ENCODE data around the gene PPA2.

The PPA2 gene

GRCh38 chr4:105350859-105351490 is 122.9 kb downstream of the PPA2 start:
- TF ChIP-seq USF1 (IDR thresholded peaks at IDR 0.05) (no peak), NFIC (IDR thresholded peaks at IDR 0.05) (no peak), FOXM1 (IDR thresholded peaks at IDR 0.05; ENCODE audit: borderline replicate concordance, low read depth) (no peak), REST (IDR thresholded peaks at IDR 0.05; ENCODE audit: low read depth) (no peak), CEBPB (IDR thresholded peaks at IDR 0.05) (no peak), EP300 (IDR thresholded peaks at IDR 0.05; ENCODE audit: borderline replicate concordance) (no peak), TEAD4 (IDR thresholded peaks at IDR 0.05) (no peak), RAD21 (IDR thresholded peaks at IDR 0.05; ENCODE audit: low read depth) (no peak), ZBTB7A (IDR thresholded peaks at IDR 0.05; ENCODE audit: low read depth) (no peak), YY1 (IDR thresholded peaks at IDR 0.05; ENCODE audit: low read depth) (no peak), CREB1 (IDR thresholded peaks at IDR 0.05; ENCODE audit: low read depth) (no peak), TAF1 (IDR thresholded peaks at IDR 0.05; ENCODE audit: low read depth) (no peak), EGR1 (IDR thresholded peaks at IDR 0.05) (no peak), TCF12 (IDR thresholded peaks at IDR 0.05; ENCODE audit: low read depth) (no peak)
- TF ChIP-seq, protein P1, sequence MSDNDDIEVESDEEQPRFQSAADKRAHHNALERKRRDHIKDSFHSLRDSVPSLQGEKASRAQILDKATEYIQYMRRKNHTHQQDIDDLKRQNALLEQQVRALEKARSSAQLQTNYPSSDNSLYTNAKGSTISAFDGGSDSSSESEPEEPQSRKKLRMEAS (IDR thresholded peaks at IDR 0.05): no peak

- no peak for TF ChIP-seq CREB1 (IDR thresholded peaks at IDR 0.05; ENCODE audit: low read depth)
Observed at GRCh38 chr4:105348719-105349118, 125.1 kb downstream of the PPA2 start.

GRCh38 chr4:105346869-105347268 is 127.0 kb downstream of the PPA2 start:
- no peak for TF ChIP-seq ZBTB7A (IDR thresholded peaks at IDR 0.05; ENCODE audit: low read depth)
- TF ChIP-seq TCF12 (IDR thresholded peaks at IDR 0.05; ENCODE audit: low read depth): no peak
- TF ChIP-seq REST (IDR thresholded peaks at IDR 0.05; ENCODE audit: low read depth): no peak
- no peak for TF ChIP-seq RAD21 (IDR thresholded peaks at IDR 0.05; ENCODE audit: low read depth)
- no peak for TF ChIP-seq YY1 (IDR thresholded peaks at IDR 0.05; ENCODE audit: low read depth)
- TF ChIP-seq FOXM1 (IDR thresholded peaks at IDR 0.05; ENCODE audit: borderline replicate concordance, low read depth): no peak
- TF ChIP-seq EGR1 (IDR thresholded peaks at IDR 0.05): no peak
- TF ChIP-seq, protein P1 (IDR thresholded peaks at IDR 0.05): no peak
- no peak for TF ChIP-seq NFIC (IDR thresholded peaks at IDR 0.05)
- no peak for TF ChIP-seq USF1 (IDR thresholded peaks at IDR 0.05)
- TF ChIP-seq CREB1 (IDR thresholded peaks at IDR 0.05; ENCODE audit: low read depth): no peak
- no peak for TF ChIP-seq TAF1 (IDR thresholded peaks at IDR 0.05; ENCODE audit: low read depth)
- TF ChIP-seq TEAD4 (IDR thresholded peaks at IDR 0.05): no peak
- no peak for TF ChIP-seq EP300 (IDR thresholded peaks at IDR 0.05; ENCODE audit: borderline replicate concordance)
- no peak for TF ChIP-seq CEBPB (IDR thresholded peaks at IDR 0.05)

DNA sequence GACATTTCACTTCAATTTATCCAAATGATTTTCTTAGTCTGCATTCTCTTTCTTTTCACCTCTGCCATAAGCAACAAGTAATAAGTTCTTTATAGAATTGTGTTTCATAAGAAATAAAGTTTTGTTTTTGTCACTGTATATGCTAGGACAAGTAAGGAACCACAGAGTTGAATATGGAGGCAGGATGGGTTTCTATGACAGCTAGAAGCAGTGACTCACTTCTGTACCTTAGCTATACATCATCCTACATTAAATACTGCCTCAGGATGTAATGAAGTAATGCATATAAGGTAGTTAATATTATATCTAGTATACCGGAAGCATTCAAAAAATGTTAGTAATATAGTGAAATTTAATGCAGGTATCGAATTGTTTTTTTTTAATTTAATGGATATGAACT is 128.0 kb downstream of the PPA2 start:
- no peak for TF ChIP-seq EGR1 (IDR thresholded peaks at IDR 0.05)
- no peak for TF ChIP-seq REST (IDR thresholded peaks at IDR 0.05; ENCODE audit: low read depth)
- TF ChIP-seq CREB1 (IDR thresholded peaks at IDR 0.05; ENCODE audit: low read depth): no peak
- no peak for TF ChIP-seq YY1 (IDR thresholded peaks at IDR 0.05; ENCODE audit: low read depth)
- no peak for TF ChIP-seq EP300 (IDR thresholded peaks at IDR 0.05; ENCODE audit: borderline replicate concordance)
- TF ChIP-seq TEAD4 (IDR thresholded peaks at IDR 0.05): no peak
- no peak for TF ChIP-seq TAF1 (IDR thresholded peaks at IDR 0.05; ENCODE audit: low read depth)
- no peak for TF ChIP-seq TCF12 (IDR thresholded peaks at IDR 0.05; ENCODE audit: low read depth)
- TF ChIP-seq RAD21 (IDR thresholded peaks at IDR 0.05; ENCODE audit: low read depth): no peak
- TF ChIP-seq ZBTB7A (IDR thresholded peaks at IDR 0.05; ENCODE audit: low read depth): no peak
- no peak for TF ChIP-seq NFIC (IDR thresholded peaks at IDR 0.05)
- TF ChIP-seq FOXM1 (IDR thresholded peaks at IDR 0.05; ENCODE audit: borderline replicate concordance, low read depth): no peak
- TF ChIP-seq, protein P1 (IDR thresholded peaks at IDR 0.05): no peak
- TF ChIP-seq USF1 (IDR thresholded peaks at IDR 0.05): no peak
- TF ChIP-seq CEBPB (IDR thresholded peaks at IDR 0.05): no peak

All from Ishikawa (cell line).